ENCODE results near the gene ING3.

DNA sequence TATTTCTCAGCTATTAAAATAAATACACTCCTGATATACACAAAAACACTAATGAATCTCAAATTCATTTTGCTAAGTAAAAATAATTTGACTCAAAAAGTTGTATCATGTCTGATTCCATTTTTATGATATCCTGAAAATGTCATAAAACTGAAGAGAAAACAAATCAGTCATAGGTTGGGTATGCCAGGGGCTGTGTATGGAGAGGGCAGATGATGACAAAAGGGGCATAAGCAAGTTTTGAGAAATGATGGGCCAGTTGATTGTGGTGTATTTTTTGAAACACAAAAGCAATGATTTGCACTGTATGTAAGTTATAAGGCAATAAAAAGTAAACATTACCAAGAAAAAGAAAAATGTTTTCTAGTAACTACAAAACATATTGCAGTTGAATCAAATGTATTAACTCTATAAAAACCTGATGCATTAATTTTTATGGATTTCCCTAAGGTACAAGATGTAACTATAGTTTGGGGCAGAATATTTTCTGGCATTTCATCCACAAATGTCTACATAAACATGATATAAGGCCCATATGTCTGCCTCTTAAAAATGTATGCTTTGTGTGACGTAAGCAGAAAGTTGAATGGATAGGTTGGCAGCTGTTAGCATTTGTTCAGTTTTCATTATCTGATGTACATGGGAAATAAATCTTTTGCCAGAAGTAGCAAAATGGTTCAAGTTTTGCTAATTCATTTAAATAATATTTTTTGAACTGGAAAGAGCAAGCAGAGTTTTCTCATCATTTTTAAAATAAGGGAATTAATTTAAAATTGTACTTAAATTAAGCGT is 35.1 kb upstream of the ING3 start:
- TF ChIP-seq KAT7 (CRISPR knock-in tag; IDR thresholded peaks at IDR 0.05; ENCODE audit: borderline replicate concordance) (no peak), ATF1 (CRISPR knock-in tag; IDR thresholded peaks at IDR 0.05) (no peak), ESRRA (CRISPR knock-in tag; IDR thresholded peaks at IDR 0.05; ENCODE audit: borderline replicate concordance) (no peak), ZNF317 (CRISPR knock-in tag; IDR thresholded peaks at IDR 0.05; ENCODE audit: borderline replicate concordance, low read depth) (no peak)
- TF ChIP-seq, protein P1, sequence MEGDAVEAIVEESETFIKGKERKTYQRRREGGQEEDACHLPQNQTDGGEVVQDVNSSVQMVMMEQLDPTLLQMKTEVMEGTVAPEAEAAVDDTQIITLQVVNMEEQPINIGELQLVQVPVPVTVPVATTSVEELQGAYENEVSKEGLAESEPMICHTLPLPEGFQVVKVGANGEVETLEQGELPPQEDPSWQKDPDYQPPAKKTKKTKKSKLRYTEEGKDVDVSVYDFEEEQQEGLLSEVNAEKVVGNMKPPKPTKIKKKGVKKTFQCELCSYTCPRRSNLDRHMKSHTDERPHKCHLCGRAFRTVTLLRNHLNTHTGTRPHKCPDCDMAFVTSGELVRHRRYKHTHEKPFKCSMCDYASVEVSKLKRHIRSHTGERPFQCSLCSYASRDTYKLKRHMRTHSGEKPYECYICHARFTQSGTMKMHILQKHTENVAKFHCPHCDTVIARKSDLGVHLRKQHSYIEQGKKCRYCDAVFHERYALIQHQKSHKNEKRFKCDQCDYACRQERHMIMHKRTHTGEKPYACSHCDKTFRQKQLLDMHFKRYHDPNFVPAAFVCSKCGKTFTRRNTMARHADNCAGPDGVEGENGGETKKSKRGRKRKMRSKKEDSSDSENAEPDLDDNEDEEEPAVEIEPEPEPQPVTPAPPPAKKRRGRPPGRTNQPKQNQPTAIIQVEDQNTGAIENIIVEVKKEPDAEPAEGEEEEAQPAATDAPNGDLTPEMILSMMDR (IDR thresholded peaks at IDR 0.05), result no peak
- TF ChIP-seq, protein P2, sequence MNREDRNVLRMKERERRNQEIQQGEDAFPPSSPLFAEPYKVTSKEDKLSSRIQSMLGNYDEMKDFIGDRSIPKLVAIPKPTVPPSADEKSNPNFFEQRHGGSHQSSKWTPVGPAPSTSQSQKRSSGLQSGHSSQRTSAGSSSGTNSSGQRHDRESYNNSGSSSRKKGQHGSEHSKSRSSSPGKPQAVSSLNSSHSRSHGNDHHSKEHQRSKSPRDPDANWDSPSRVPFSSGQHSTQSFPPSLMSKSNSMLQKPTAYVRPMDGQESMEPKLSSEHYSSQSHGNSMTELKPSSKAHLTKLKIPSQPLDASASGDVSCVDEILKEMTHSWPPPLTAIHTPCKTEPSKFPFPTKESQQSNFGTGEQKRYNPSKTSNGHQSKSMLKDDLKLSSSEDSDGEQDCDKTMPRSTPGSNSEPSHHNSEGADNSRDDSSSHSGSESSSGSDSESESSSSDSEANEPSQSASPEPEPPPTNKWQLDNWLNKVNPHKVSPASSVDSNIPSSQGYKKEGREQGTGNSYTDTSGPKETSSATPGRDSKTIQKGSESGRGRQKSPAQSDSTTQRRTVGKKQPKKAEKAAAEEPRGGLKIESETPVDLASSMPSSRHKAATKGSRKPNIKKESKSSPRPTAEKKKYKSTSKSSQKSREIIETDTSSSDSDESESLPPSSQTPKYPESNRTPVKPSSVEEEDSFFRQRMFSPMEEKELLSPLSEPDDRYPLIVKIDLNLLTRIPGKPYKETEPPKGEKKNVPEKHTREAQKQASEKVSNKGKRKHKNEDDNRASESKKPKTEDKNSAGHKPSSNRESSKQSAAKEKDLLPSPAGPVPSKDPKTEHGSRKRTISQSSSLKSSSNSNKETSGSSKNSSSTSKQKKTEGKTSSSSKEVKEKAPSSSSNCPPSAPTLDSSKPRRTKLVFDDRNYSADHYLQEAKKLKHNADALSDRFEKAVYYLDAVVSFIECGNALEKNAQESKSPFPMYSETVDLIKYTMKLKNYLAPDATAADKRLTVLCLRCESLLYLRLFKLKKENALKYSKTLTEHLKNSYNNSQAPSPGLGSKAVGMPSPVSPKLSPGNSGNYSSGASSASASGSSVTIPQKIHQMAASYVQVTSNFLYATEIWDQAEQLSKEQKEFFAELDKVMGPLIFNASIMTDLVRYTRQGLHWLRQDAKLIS (CRISPR knock-in tag; IDR thresholded peaks at IDR 0.05; ENCODE audit: borderline replicate concordance), result no peak
- TF ChIP-seq, protein P3, sequence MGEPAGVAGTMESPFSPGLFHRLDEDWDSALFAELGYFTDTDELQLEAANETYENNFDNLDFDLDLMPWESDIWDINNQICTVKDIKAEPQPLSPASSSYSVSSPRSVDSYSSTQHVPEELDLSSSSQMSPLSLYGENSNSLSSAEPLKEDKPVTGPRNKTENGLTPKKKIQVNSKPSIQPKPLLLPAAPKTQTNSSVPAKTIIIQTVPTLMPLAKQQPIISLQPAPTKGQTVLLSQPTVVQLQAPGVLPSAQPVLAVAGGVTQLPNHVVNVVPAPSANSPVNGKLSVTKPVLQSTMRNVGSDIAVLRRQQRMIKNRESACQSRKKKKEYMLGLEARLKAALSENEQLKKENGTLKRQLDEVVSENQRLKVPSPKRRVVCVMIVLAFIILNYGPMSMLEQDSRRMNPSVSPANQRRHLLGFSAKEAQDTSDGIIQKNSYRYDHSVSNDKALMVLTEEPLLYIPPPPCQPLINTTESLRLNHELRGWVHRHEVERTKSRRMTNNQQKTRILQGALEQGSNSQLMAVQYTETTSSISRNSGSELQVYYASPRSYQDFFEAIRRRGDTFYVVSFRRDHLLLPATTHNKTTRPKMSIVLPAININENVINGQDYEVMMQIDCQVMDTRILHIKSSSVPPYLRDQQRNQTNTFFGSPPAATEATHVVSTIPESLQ (CRISPR knock-in tag; IDR thresholded peaks at IDR 0.05), result no peak
- TF ChIP-seq, protein P4, sequence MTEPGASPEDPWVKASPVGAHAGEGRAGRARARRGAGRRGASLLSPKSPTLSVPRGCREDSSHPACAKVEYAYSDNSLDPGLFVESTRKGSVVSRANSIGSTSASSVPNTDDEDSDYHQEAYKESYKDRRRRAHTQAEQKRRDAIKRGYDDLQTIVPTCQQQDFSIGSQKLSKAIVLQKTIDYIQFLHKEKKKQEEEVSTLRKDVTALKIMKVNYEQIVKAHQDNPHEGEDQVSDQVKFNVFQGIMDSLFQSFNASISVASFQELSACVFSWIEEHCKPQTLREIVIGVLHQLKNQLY (CRISPR knock-in tag; IDR thresholded peaks at IDR 0.05), result no peak
- TF ChIP-seq, protein P5, sequence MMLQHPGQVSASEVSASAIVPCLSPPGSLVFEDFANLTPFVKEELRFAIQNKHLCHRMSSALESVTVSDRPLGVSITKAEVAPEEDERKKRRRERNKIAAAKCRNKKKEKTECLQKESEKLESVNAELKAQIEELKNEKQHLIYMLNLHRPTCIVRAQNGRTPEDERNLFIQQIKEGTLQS (CRISPR knock-in tag; conservative IDR thresholded peaks at IDR 0.05), result no peak
